GM23338 (cell line): Measurements from ENCODE around the gene NOSIP. TPM values are rescaled to one million over a fixed set of nuclear protein-coding genes. Genes with fewer than 3 reads are reported as not detected.

ENCODE experiments used
- ATAC-seq: fragments of 200-7000 bp; cut with Tn5 transposase; 3 replicates; pipeline ENCODE4 v1.9.1; 2020
- DNase-seq: peaks from one replicate; pipeline ENCODE4 v3.0.0-alpha.2; 2015; ENCODE audit warnings: low spot score
- H2AFZ ChIP-seq: fragments of 200-600 bp; sonication (generic); 2 replicates; pipeline ENCODE4 v1.8.0; 2016; ENCODE audit warnings: antibody characterized with exemption, mild to moderate bottlenecking, moderate library complexity
- H3F3A ChIP-seq: fragments of 200-600 bp; sonication (generic); replicated peaks from 2 replicates; pipeline ENCODE4 v1.8.0; 2017; ENCODE audit warnings: antibody characterized with exemption, mixed run types, low read depth
- H3K27ac ChIP-seq: fragments of 200-600 bp; sonication (generic); 2 replicates; pipeline ENCODE4 v1.6.1; 2016; ENCODE audit warnings: low read depth
- H3K27me3 ChIP-seq: fragments of 200-600 bp; sonication (generic); 2 replicates; pipeline ENCODE4 v1.8.0; 2016; ENCODE audit warnings: mild to moderate bottlenecking, mixed run types, moderate library complexity; ENCODE audit not compliant: insufficient read depth
- H3K36me3 ChIP-seq: fragments of 200-600 bp; sonication (generic); 2 replicates; pipeline ENCODE4 v1.8.0; 2016; ENCODE audit warnings: mild to moderate bottlenecking; ENCODE audit not compliant: insufficient read depth
- H3K4me1 ChIP-seq: fragments of 200-600 bp; sonication (generic); 2 replicates; pipeline ENCODE4 v1.8.0; 2016; ENCODE audit warnings: mild to moderate bottlenecking, moderate library complexity; ENCODE audit not compliant: insufficient read depth
- H3K4me2 ChIP-seq: fragments of 200-600 bp; sonication (generic); 2 replicates; pipeline ENCODE4 v1.7.1; 2017; ENCODE audit warnings: mixed run types
- H3K4me3 ChIP-seq: fragments of 200-600 bp; sonication (generic); 2 replicates; pipeline ENCODE4 v1.6.1; 2016; ENCODE audit warnings: mixed run types
- H3K79me2 ChIP-seq: fragments of 200-600 bp; sonication (generic); replicated peaks from 2 replicates; pipeline ENCODE4 v1.8.0; 2017; ENCODE audit warnings: mild to moderate bottlenecking; ENCODE audit not compliant: insufficient read depth
- H3K9me2 ChIP-seq: fragments of 200-600 bp; sonication (generic); 2 replicates; pipeline ENCODE4 v1.8.0; 2017; ENCODE audit not compliant: insufficient read depth
- H4K20me1 ChIP-seq: fragments of 200-600 bp; sonication (generic); replicated peaks from 2 replicates; pipeline ENCODE4 v1.8.0; 2017; ENCODE audit warnings: mild to moderate bottlenecking; ENCODE audit not compliant: insufficient read depth
- H3K27ac Mint-ChIP-seq: 2 replicates; pipeline ENCODE4 v1.8.0; 2020; ENCODE audit warnings: inconsistent platforms, mild to moderate bottlenecking, moderate library complexity, mixed read lengths
- H3K27me3 Mint-ChIP-seq: 3 replicates; pipeline ENCODE4 v1.8.0; 2022; ENCODE audit warnings: low read depth, mild to moderate bottlenecking, moderate library complexity, mixed read lengths, inconsistent platforms; ENCODE audit not compliant: insufficient read depth, poor library complexity
- H3K36me3 Mint-ChIP-seq: 3 replicates; pipeline ENCODE4 v1.8.0; 2021; ENCODE audit warnings: low read depth, mild to moderate bottlenecking, inconsistent platforms, moderate library complexity, mixed read lengths
- H3K4me1 Mint-ChIP-seq: 3 replicates; pipeline ENCODE4 v1.8.0; 2020; ENCODE audit warnings: mild to moderate bottlenecking, inconsistent platforms, mixed read lengths
- H3K4me3 Mint-ChIP-seq: 3 replicates; pipeline ENCODE4 v1.8.0; 2021; ENCODE audit warnings: moderate library complexity, mild to moderate bottlenecking, inconsistent platforms, mixed read lengths
- H3K9me3 Mint-ChIP-seq: 3 replicates; pipeline ENCODE4 v1.8.0; 2020; ENCODE audit warnings: moderate library complexity, mild to moderate bottlenecking, inconsistent platforms, mixed read lengths
- CREB1 ChIP-seq: fragments of 250-450 bp; sonication (Bioruptor Pico); IDR thresholded peaks from 2 replicates; pipeline ENCODE4 v1.5.0; 2020; ENCODE audit warnings: low read depth, mild to moderate bottlenecking, moderate library complexity
- ETS1 ChIP-seq: IDR thresholded peaks from 2 replicates; pipeline ENCODE4 v1.6.1; 2016; ENCODE audit warnings: antibody characterized with exemption
- EZH2 ChIP-seq: fragments of 200-600 bp; sonication (generic); IDR thresholded peaks from one replicate; pipeline ENCODE4 v1.8.0; 2017; ENCODE audit warnings: antibody characterized with exemption, mild to moderate bottlenecking, low read depth; ENCODE audit not compliant: unreplicated experiment
- EZH2phosphoT487 ChIP-seq: fragments of 200-600 bp; sonication (generic); IDR thresholded peaks from one replicate; pipeline ENCODE4 v1.8.1; 2018; ENCODE audit warnings: antibody characterized with exemption; ENCODE audit not compliant: unreplicated experiment
- POLR2AphosphoS5 ChIP-seq: IDR thresholded peaks from 2 replicates; pipeline ENCODE4 v1.6.1; 2016; ENCODE audit warnings: antibody characterized with exemption, low read depth
- STAT1 ChIP-seq: IDR thresholded peaks from one replicate; pipeline ENCODE4 v1.6.1; 2016; ENCODE audit warnings: antibody characterized with exemption; ENCODE audit not compliant: unreplicated experiment
- ZNF331 ChIP-seq: fragments of 250-450 bp; sonication (Bioruptor Pico); IDR thresholded peaks from 2 replicates; pipeline ENCODE4 v1.5.0; 2020; ENCODE audit warnings: low read depth, mild to moderate bottlenecking, moderate library complexity
- polyA plus RNA-seq: library from polyadenylated mRNA; unstranded; fragments of >200 nt; fragmentation: Nextera tagmentation; extraction: Ambion mirVana; gene quantifications from 2 replicates; pipeline ENCODE4 v1.2.1, GENCODE V29; 2016
- total RNA-seq: library from RNA; depleted of rRNA; stranded (reverse); fragments of >200 nt; shearing (Covaris generic); gene quantifications from 2 replicates; pipeline ENCODE4 v1.2.3, GENCODE V29; 2014
- TF ChIP-seq, protein P1 (sequence below): IDR thresholded peaks from one replicate; pipeline ENCODE4 v1.6.1; 2018; ENCODE audit warnings: antibody characterized with exemption; ENCODE audit not compliant: unreplicated experiment
- TF ChIP-seq, protein P2 (sequence below), 2 experiments: fragments of 200-600 bp in 1 of 2; sonication (generic) in 1 of 2; conservative IDR thresholded peaks; 2 replicates each; pipeline versions ENCODE4 v1.5.1 to v1.6.1; 2016 to 2017; ENCODE audit warnings: antibody characterized with exemption in 2 of 2, low read depth in 2 of 2, mild to moderate bottlenecking in 2 of 2, moderate library complexity in 1 of 2

NOSIP gene
- total and polyA plus RNA-seq, 2 experiments from 2014 or later, result 88.5 to 143 TPM

DNA sequence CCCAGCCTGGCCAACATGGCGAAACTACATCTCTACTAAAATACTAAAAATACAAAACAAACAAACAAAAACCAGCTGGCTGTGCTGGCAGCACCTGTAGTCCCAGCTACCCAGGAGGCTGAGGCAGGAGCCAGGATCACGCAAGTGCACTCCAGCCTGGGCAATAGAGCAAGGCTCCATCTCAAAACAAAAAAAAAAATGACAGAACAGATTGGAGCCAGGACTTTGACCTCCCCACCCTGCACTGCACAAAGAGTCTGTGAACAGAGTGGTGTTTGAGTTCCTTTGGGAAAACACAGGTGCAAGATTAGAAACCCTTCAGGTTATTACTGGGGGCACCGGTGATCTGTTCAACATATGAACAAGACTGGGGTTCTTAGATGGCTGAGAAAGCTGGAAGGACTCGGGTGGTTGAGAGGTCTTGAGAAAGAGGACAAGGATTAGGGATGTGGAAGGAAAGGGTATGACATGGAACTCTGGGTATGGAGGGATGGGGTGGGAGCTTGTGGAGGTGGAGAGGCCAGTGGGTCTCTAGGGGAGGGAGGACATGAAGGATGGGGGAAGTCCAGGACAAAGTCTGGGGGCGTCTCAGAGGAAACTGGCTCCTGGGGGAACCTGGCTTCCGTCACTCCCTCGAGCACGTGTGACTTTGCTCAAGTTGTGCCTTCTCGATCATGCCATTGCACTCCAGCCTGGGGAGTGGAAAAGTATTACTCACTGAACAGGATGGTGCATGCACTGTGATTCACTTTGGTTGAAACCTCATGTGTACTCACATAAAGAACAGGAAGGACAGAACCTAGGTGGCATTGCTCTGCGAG lies 26.7 kb downstream of the NOSIP start:
- Histone ChIP-seq H3K4me2 (no peak overlapping the region), H3K36me3 (no peaks in the 10 kb centered on the region; the same call in 1 of the 2 replicates), H3K27me3 (no peaks in the 10 kb centered on the region), H4K20me1 (no peaks in the 10 kb centered on the region), H3F3A (peaks cover 27% of the 10 kb centered on the region), H3K27ac (no peak overlapping the region), H3K4me1 (peaks cover 10% of the 10 kb centered on the region; the same call in 1 of the 2 replicates), H3K9me2 (no peaks in the 10 kb centered on the region), H3K4me3 (no peak overlapping the region), H3K79me2 (no peaks in the 10 kb centered on the region), H2AFZ (no peak overlapping the region)
- Mint-ChIP-seq H3K27me3 (peaks cover 19% of the 10 kb centered on the region), H3K9me3 (no peaks in the 10 kb centered on the region), H3K36me3 (peaks cover 36% of the 10 kb centered on the region), H3K4me1 (peaks cover 6% of the 10 kb centered on the region), H3K4me3 (no peak overlapping the region), H3K27ac (no peak overlapping the region)
- TF ChIP-seq EZH2phosphoT487, result no peak
- TF ChIP-seq POLR2AphosphoS5, result peak; percentile 22; the same call in 1 of the 2 replicates
- DNase-seq (no peak), ATAC-seq (no peak)

- Histone ChIP-seq H3K27me3 (no peaks in the 10 kb centered on the region), H3K36me3 (no peaks in the 10 kb centered on the region; the same call in 1 of the 2 replicates), H3K9me2 (no peaks in the 10 kb centered on the region), H3K4me3 (no peak overlapping the region), H2AFZ (no peak overlapping the region), H3F3A (peaks cover 24% of the 10 kb centered on the region), H3K4me1 (peaks cover 10% of the 10 kb centered on the region; the same call in 1 of the 2 replicates), H3K4me2 (no peak overlapping the region), H4K20me1 (no peaks in the 10 kb centered on the region), H3K79me2 (no peaks in the 10 kb centered on the region), H3K27ac (no peak overlapping the region)
- H3K4me3 Mint-ChIP-seq, result no peak overlapping the region
- H3K4me1 Mint-ChIP-seq, result peaks cover 6% of the 10 kb centered on the region
- H3K9me3 Mint-ChIP-seq, result no peaks in the 10 kb centered on the region
- H3K27me3 Mint-ChIP-seq, result peaks cover 24% of the 10 kb centered on the region
- H3K27ac Mint-ChIP-seq, result no peak overlapping the region
- TF ChIP-seq, protein P1, sequence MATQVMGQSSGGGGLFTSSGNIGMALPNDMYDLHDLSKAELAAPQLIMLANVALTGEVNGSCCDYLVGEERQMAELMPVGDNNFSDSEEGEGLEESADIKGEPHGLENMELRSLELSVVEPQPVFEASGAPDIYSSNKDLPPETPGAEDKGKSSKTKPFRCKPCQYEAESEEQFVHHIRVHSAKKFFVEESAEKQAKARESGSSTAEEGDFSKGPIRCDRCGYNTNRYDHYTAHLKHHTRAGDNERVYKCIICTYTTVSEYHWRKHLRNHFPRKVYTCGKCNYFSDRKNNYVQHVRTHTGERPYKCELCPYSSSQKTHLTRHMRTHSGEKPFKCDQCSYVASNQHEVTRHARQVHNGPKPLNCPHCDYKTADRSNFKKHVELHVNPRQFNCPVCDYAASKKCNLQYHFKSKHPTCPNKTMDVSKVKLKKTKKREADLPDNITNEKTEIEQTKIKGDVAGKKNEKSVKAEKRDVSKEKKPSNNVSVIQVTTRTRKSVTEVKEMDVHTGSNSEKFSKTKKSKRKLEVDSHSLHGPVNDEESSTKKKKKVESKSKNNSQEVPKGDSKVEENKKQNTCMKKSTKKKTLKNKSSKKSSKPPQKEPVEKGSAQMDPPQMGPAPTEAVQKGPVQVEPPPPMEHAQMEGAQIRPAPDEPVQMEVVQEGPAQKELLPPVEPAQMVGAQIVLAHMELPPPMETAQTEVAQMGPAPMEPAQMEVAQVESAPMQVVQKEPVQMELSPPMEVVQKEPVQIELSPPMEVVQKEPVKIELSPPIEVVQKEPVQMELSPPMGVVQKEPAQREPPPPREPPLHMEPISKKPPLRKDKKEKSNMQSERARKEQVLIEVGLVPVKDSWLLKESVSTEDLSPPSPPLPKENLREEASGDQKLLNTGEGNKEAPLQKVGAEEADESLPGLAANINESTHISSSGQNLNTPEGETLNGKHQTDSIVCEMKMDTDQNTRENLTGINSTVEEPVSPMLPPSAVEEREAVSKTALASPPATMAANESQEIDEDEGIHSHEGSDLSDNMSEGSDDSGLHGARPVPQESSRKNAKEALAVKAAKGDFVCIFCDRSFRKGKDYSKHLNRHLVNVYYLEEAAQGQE, result no peak
- no peak for TF ChIP-seq ETS1
- no peak for TF ChIP-seq ZNF331 (CRISPR knock-in tag)
- TF ChIP-seq EZH2, result no peak
- TF ChIP-seq STAT1, result no peak
- TF ChIP-seq EZH2phosphoT487, result no peak
- TF ChIP-seq CREB1 (CRISPR knock-in tag), result no peak
- TF ChIP-seq, protein P2, sequence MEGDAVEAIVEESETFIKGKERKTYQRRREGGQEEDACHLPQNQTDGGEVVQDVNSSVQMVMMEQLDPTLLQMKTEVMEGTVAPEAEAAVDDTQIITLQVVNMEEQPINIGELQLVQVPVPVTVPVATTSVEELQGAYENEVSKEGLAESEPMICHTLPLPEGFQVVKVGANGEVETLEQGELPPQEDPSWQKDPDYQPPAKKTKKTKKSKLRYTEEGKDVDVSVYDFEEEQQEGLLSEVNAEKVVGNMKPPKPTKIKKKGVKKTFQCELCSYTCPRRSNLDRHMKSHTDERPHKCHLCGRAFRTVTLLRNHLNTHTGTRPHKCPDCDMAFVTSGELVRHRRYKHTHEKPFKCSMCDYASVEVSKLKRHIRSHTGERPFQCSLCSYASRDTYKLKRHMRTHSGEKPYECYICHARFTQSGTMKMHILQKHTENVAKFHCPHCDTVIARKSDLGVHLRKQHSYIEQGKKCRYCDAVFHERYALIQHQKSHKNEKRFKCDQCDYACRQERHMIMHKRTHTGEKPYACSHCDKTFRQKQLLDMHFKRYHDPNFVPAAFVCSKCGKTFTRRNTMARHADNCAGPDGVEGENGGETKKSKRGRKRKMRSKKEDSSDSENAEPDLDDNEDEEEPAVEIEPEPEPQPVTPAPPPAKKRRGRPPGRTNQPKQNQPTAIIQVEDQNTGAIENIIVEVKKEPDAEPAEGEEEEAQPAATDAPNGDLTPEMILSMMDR (conservative IDR thresholded peaks at IDR 0.05; ENCODE audit: low read depth in 2 of 2), result no peak
- DNase-seq, result no peak
- peaks cover 30% of the 10 kb centered on the region for H3K36me3 Mint-ChIP-seq
- ATAC-seq, result no peak
Observed at GRCh38 chr19:49552749-49553148, 27.6 kb downstream of the NOSIP start.
